Measurements from ENCODE around the gene ZW10.

DNA sequence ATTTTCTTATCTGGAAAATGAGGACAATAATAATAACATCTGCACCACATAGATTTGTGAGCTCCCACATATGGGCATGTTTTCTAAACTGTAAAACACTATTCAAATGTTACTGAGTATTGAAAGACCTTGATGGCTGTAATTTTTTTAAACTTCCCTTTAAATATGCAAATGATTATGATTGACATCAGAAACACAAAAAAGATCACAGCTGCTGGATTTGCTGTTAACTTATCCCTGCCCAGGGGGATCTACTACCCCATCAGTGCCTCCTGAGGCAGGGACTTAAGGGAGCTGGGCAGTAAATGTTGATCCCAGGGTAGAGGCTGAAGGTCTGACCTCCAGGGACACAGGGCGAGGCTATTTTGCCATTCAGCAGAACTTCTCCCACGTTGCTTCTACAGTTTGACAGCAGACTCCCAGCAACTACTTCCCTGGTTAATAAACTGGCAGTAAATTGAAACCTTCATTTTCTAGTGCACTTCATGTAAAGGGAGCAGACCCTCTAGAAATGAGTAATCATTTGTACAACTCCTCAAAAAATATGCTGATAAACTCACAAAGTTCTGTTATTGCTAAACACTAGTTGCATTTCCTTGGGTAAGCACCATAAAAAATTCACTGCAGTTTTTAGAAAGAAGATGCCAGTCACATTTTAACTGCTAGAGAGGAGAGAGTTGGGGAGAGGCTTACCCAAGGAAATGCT is 87.7 kb downstream of the ZW10 start:
- TF ChIP-seq, protein P1, sequence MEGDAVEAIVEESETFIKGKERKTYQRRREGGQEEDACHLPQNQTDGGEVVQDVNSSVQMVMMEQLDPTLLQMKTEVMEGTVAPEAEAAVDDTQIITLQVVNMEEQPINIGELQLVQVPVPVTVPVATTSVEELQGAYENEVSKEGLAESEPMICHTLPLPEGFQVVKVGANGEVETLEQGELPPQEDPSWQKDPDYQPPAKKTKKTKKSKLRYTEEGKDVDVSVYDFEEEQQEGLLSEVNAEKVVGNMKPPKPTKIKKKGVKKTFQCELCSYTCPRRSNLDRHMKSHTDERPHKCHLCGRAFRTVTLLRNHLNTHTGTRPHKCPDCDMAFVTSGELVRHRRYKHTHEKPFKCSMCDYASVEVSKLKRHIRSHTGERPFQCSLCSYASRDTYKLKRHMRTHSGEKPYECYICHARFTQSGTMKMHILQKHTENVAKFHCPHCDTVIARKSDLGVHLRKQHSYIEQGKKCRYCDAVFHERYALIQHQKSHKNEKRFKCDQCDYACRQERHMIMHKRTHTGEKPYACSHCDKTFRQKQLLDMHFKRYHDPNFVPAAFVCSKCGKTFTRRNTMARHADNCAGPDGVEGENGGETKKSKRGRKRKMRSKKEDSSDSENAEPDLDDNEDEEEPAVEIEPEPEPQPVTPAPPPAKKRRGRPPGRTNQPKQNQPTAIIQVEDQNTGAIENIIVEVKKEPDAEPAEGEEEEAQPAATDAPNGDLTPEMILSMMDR (conservative IDR thresholded peaks at IDR 0.05): no peak
- no peak for TF ChIP-seq EZH2 (IDR thresholded peaks at IDR 0.05; ENCODE audit: low read depth)

Data from PC-9 (cell line).